Measurements from ENCODE around the gene TNPO2. TPM values are rescaled to one million over a fixed set of nuclear protein-coding genes. Genes with fewer than 3 reads are reported as not detected.
"Not testable (repeated sequence)": the region's sequence is repeated elsewhere in the genome, so short reads cannot be mapped to it uniquely, and the experiment has no call there.

TNPO2 gene
- total and polyA plus RNA-seq, 2 experiments from 2014 or later = 13.3 to 30.9 TPM

DNA sequence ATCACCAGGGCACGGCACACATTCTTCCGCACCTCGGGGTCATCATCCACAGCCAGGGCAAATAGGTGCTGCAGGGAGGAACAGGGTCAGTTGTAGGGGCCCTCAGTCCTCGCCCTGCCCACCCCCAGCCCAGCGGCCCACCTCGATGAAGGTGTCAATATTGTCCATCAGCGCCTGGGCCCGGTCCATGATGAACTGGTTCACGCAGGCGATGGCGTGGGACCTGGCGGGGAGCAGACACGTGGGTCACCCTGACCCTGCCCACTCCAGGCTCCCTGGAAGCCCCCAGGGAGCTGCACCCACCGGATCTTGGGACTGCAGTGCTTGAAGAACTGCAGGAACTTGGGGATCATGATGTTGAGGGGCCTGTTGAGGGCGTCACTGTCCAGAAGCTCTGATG lies 8.6 kb downstream of the TNPO2 start:
- no peak for TF ChIP-seq EZH2phosphoT487 (IDR thresholded peaks at IDR 0.05; ENCODE audit: insufficient read depth, low read depth)
- no peak for TF ChIP-seq EZH2 (IDR thresholded peaks at IDR 0.05; ENCODE audit: insufficient read depth, poor library complexity, severe bottlenecking)
- Histone ChIP-seq H4K20me1 (ENCODE audit: insufficient read depth) (no peaks in the 10 kb centered on the region), H3K9me3 (ENCODE audit: low read depth) (no peaks in the 10 kb centered on the region), H3K9ac (no peak overlapping the region), H3K9me2 (ENCODE audit: insufficient read depth) (no peaks in the 10 kb centered on the region), H3K4me1 (ENCODE audit: insufficient read depth) (peaks cover 9% of the 10 kb centered on the region), H3K27ac (no peak overlapping the region), H3K4me2 (ENCODE audit: unreplicated experiment) (no peak overlapping the region), H3K79me2 (ENCODE audit: insufficient read depth) (peaks cover 91% of the 10 kb centered on the region), H3K36me3 (ENCODE audit: low read depth) (peaks cover 40% of the 10 kb centered on the region; the same call in 1 of the 2 replicates), H3K27me3 (replicated peaks; ENCODE audit: insufficient read depth) (no peaks in the 10 kb centered on the region), H3F3A (ENCODE audit: insufficient read depth) (no peaks in the 10 kb centered on the region), H3K4me3 (no peak overlapping the region), H2AFZ (no peak overlapping the region)
- no peak for DNase-seq
- WGBS, 2 experiments (ENCODE audit: low coverage in 1 of 2, low lambda C conversion rate in 2 of 2, missing lambda C conversion rate in 2 of 2) = 83 to 87% methylated on average over 15 of the region's 15 CpGs
- in situ Hi-C loops (cut with MboI) = no loop called here

GRCh38 chr19:12713304-12713703 lies 10.4 kb downstream of the TNPO2 start:
- H3K27ac ChIP-seq; H3F3A ChIP-seq (ENCODE audit: insufficient read depth); H4K20me1 ChIP-seq (ENCODE audit: insufficient read depth); H3K9ac ChIP-seq; H3K9me3 ChIP-seq (ENCODE audit: low read depth); H3K9me2 ChIP-seq (ENCODE audit: insufficient read depth); H3K4me3 ChIP-seq; in situ Hi-C loops (cut with MboI); H3K4me2 ChIP-seq (ENCODE audit: unreplicated experiment); DNase-seq; H3K4me1 ChIP-seq (ENCODE audit: insufficient read depth); H2AFZ ChIP-seq; H3K27me3 ChIP-seq (replicated peaks; ENCODE audit: insufficient read depth): not testable (repeated sequence)
- Histone ChIP-seq H3K79me2 (ENCODE audit: insufficient read depth) (peaks cover 84% of the 10 kb centered on the region), H3K36me3 (ENCODE audit: low read depth) (peaks cover 53% of the 10 kb centered on the region)
- WGBS, 2 experiments (ENCODE audit: low coverage in 1 of 2, low lambda C conversion rate in 2 of 2, missing lambda C conversion rate in 2 of 2) = 83 to 86% methylated on average over 9 of the region's 9 CpGs

GRCh38 chr19:12712077-12712476 lies 11.7 kb downstream of the TNPO2 start:
- in situ Hi-C loops (cut with MboI); H4K20me1 ChIP-seq (ENCODE audit: insufficient read depth); H3K4me1 ChIP-seq (ENCODE audit: insufficient read depth); H3F3A ChIP-seq (ENCODE audit: insufficient read depth); H3K9me3 ChIP-seq (ENCODE audit: low read depth); H3K9ac ChIP-seq; H3K4me3 ChIP-seq; H3K4me2 ChIP-seq (ENCODE audit: unreplicated experiment); DNase-seq; H2AFZ ChIP-seq; H3K9me2 ChIP-seq (ENCODE audit: insufficient read depth); H3K27ac ChIP-seq; H3K27me3 ChIP-seq (replicated peaks; ENCODE audit: insufficient read depth): not testable (repeated sequence)
- Histone ChIP-seq H3K79me2 (ENCODE audit: insufficient read depth) (peaks cover 72% of the 10 kb centered on the region), H3K36me3 (ENCODE audit: low read depth) (peaks cover 62% of the 10 kb centered on the region)
- WGBS, 2 experiments (ENCODE audit: low coverage in 1 of 2, low lambda C conversion rate in 2 of 2, missing lambda C conversion rate in 2 of 2) = 43 to 44% methylated on average over 12 to 13 of the region's 14 CpGs

DNA sequence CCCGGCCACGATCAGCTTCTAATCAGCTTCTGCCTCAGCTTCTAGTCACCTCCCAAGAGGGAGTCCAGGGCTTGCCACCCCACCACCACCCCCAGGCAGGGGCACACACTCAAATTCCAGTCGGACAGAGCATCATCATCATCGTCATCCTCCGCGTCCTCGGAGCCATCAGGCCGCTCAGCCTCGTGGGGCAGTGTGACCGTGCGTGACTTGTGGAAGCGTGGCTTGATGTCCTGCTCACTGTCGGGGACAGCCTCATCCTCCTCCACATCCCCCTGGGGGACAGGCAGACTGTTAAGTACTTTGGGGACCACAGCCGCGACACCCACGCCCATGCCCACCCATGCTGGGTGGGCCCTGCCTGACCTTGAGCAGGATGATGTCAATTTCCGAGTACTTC lies 12.5 kb downstream of the TNPO2 start:
- H3K79me2 ChIP-seq (ENCODE audit: insufficient read depth) = peaks cover 63% of the 10 kb centered on the region
- in situ Hi-C loops (cut with MboI) = no loop called here
- DNase-seq = no peak
- H3K9me2 ChIP-seq (ENCODE audit: insufficient read depth) = no peaks in the 10 kb centered on the region
- H3K27me3 ChIP-seq (replicated peaks; ENCODE audit: insufficient read depth) = no peaks in the 10 kb centered on the region
- H3K4me3 ChIP-seq = no peak overlapping the region
- H3K4me1 ChIP-seq (ENCODE audit: insufficient read depth) = no peaks in the 10 kb centered on the region
- WGBS, 2 experiments (ENCODE audit: low coverage in 1 of 2, low lambda C conversion rate in 2 of 2, missing lambda C conversion rate in 2 of 2) = 86 to 89% methylated on average over 17 of the region's 17 CpGs
- no peak overlapping the region for H3K4me2 ChIP-seq (ENCODE audit: unreplicated experiment)
- no peak overlapping the region for H3K9ac ChIP-seq
- H3K36me3 ChIP-seq (ENCODE audit: low read depth) = peaks cover 67% of the 10 kb centered on the region
- no peak overlapping the region for H2AFZ ChIP-seq
- H4K20me1 ChIP-seq (ENCODE audit: insufficient read depth) = no peaks in the 10 kb centered on the region
- H3K27ac ChIP-seq = no peak overlapping the region
- TF ChIP-seq EZH2phosphoT487 (IDR thresholded peaks at IDR 0.05; ENCODE audit: insufficient read depth, low read depth) (no peak), EZH2 (IDR thresholded peaks at IDR 0.05; ENCODE audit: insufficient read depth, poor library complexity, severe bottlenecking) (no peak)
- no peaks in the 10 kb centered on the region for H3K9me3 ChIP-seq (ENCODE audit: low read depth)
- H3F3A ChIP-seq (ENCODE audit: insufficient read depth) = no peaks in the 10 kb centered on the region

DNA sequence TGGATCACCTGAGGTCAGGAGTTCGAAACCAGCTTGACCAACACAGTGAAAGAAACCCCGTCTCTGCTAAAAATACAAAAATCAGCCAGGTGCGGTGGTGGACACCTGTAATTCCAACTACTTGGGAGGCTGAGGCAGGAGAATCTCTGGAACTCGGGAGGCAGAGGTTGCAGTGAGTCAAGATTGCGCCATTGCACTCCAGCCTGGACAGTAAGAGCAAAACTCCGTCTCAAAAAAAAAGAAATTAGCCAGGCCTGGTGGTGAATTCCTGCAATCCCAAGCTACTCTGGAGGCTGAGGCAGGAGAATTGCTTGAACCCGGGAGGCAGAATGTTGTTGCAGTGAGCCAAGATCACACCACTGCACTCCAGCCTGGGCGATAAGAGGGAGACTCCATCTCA lies 15.1 kb downstream of the TNPO2 start:
- H3K4me3 ChIP-seq = no peak overlapping the region
- TF ChIP-seq EZH2 (IDR thresholded peaks at IDR 0.05; ENCODE audit: insufficient read depth, poor library complexity, severe bottlenecking) = no peak
- TF ChIP-seq EZH2phosphoT487 (IDR thresholded peaks at IDR 0.05; ENCODE audit: insufficient read depth, low read depth) = no peak
- H3K79me2 ChIP-seq (ENCODE audit: insufficient read depth) = peaks cover 38% of the 10 kb centered on the region
- H4K20me1 ChIP-seq (ENCODE audit: insufficient read depth) = no peaks in the 10 kb centered on the region
- WGBS, 2 experiments (ENCODE audit: low coverage in 1 of 2, low lambda C conversion rate in 2 of 2, missing lambda C conversion rate in 2 of 2) = 87 to 91% methylated on average over 8 of the region's 8 CpGs
- in situ Hi-C loops (cut with MboI) = no loop called here
- no peak overlapping the region for H3K9ac ChIP-seq
- H2AFZ ChIP-seq = no peak overlapping the region
- H3K4me2 ChIP-seq (ENCODE audit: unreplicated experiment) = no peak overlapping the region
- H3K27ac ChIP-seq = no peak overlapping the region
- H3K9me3 ChIP-seq (ENCODE audit: low read depth) = no peaks in the 10 kb centered on the region
- H3K36me3 ChIP-seq (ENCODE audit: low read depth) = peaks cover 60% of the 10 kb centered on the region
- H3F3A ChIP-seq (ENCODE audit: insufficient read depth) = no peaks in the 10 kb centered on the region
- no peaks in the 10 kb centered on the region for H3K4me1 ChIP-seq (ENCODE audit: insufficient read depth)
- no peaks in the 10 kb centered on the region for H3K9me2 ChIP-seq (ENCODE audit: insufficient read depth)
- no peak for DNase-seq
- H3K27me3 ChIP-seq (replicated peaks; ENCODE audit: insufficient read depth) = no peaks in the 10 kb centered on the region

All from GM23248 (cell line).